ENCODE results near the gene JAKMIP3.

Gene JAKMIP3

GRCh38 chr10:132096863-132097478 is 31.2 kb downstream of the JAKMIP3 start:
- no peak for DNase-seq
- H3K36me3 ChIP-seq (ENCODE audit: control insufficient read depth, insufficient read depth, low read length), result no peaks in the 10 kb centered on the region
- H3K27me3 ChIP-seq (replicated peaks; ENCODE audit: control insufficient read depth, insufficient read depth, low read length, poor library complexity, severe bottlenecking), result no peaks in the 10 kb centered on the region
- no peaks in the 10 kb centered on the region for H3K9me3 ChIP-seq (ENCODE audit: control insufficient read depth, low read length)
- no peaks in the 10 kb centered on the region for H3K4me1 ChIP-seq (ENCODE audit: control insufficient read depth, insufficient read depth, low read length, poor library complexity, severe bottlenecking)
- H3K27ac ChIP-seq (ENCODE audit: insufficient read depth, low read length, poor library complexity, severe bottlenecking), result no peak overlapping the region
- no peak overlapping the region for H3K4me3 ChIP-seq (ENCODE audit: insufficient read depth, low read depth, low read length, poor library complexity, severe bottlenecking)

GRCh38 chr10:132097609-132098377 is 32.0 kb downstream of the JAKMIP3 start:
- Histone ChIP-seq H3K36me3 (ENCODE audit: control insufficient read depth, insufficient read depth, low read length) (no peaks in the 10 kb centered on the region), H3K4me1 (ENCODE audit: control insufficient read depth, insufficient read depth, low read length, poor library complexity, severe bottlenecking) (no peaks in the 10 kb centered on the region), H3K27ac (ENCODE audit: insufficient read depth, low read length, poor library complexity, severe bottlenecking) (no peak overlapping the region), H3K27me3 (replicated peaks; ENCODE audit: control insufficient read depth, insufficient read depth, low read length, poor library complexity, severe bottlenecking) (no peaks in the 10 kb centered on the region), H3K4me3 (ENCODE audit: insufficient read depth, low read depth, low read length, poor library complexity, severe bottlenecking) (no peak overlapping the region), H3K9me3 (ENCODE audit: control insufficient read depth, low read length) (no peaks in the 10 kb centered on the region)
- DNase-seq, result no peak

- no peak overlapping the region for H3K4me3 ChIP-seq (ENCODE audit: insufficient read depth, low read depth, low read length, poor library complexity, severe bottlenecking)
- no peaks in the 10 kb centered on the region for H3K4me1 ChIP-seq (ENCODE audit: control insufficient read depth, insufficient read depth, low read length, poor library complexity, severe bottlenecking)
- no peak overlapping the region for H3K27ac ChIP-seq (ENCODE audit: insufficient read depth, low read length, poor library complexity, severe bottlenecking)
- no peaks in the 10 kb centered on the region for H3K36me3 ChIP-seq (ENCODE audit: control insufficient read depth, insufficient read depth, low read length)
- DNase-seq, result no peak
- H3K9me3 ChIP-seq (ENCODE audit: control insufficient read depth, low read length), result no peaks in the 10 kb centered on the region
- no peaks in the 10 kb centered on the region for H3K27me3 ChIP-seq (replicated peaks; ENCODE audit: control insufficient read depth, insufficient read depth, low read length, poor library complexity, severe bottlenecking)
Measured at GRCh38 chr10:132098539-132099388, 33.0 kb downstream of the JAKMIP3 start.

- Histone ChIP-seq H3K4me1 (ENCODE audit: control insufficient read depth, insufficient read depth, low read length, poor library complexity, severe bottlenecking) (no peaks in the 10 kb centered on the region), H3K27me3 (replicated peaks; ENCODE audit: control insufficient read depth, insufficient read depth, low read length, poor library complexity, severe bottlenecking) (no peaks in the 10 kb centered on the region), H3K4me3 (ENCODE audit: insufficient read depth, low read depth, low read length, poor library complexity, severe bottlenecking) (no peak overlapping the region), H3K36me3 (ENCODE audit: control insufficient read depth, insufficient read depth, low read length) (no peaks in the 10 kb centered on the region), H3K27ac (ENCODE audit: insufficient read depth, low read length, poor library complexity, severe bottlenecking) (no peak overlapping the region), H3K9me3 (ENCODE audit: control insufficient read depth, low read length) (no peaks in the 10 kb centered on the region)
- no peak for DNase-seq
Measured at GRCh38 chr10:132099389-132100090, 33.8 kb downstream of the JAKMIP3 start.

- H3K4me1 ChIP-seq (ENCODE audit: control insufficient read depth, insufficient read depth, low read length, poor library complexity, severe bottlenecking), result no peaks in the 10 kb centered on the region
- H3K27me3 ChIP-seq (replicated peaks; ENCODE audit: control insufficient read depth, insufficient read depth, low read length, poor library complexity, severe bottlenecking), result no peaks in the 10 kb centered on the region
- H3K9me3 ChIP-seq (ENCODE audit: control insufficient read depth, low read length), result no peaks in the 10 kb centered on the region
- no peak for DNase-seq
- H3K4me3 ChIP-seq (ENCODE audit: insufficient read depth, low read depth, low read length, poor library complexity, severe bottlenecking), result no peak overlapping the region
- no peak overlapping the region for H3K27ac ChIP-seq (ENCODE audit: insufficient read depth, low read length, poor library complexity, severe bottlenecking)
- no peaks in the 10 kb centered on the region for H3K36me3 ChIP-seq (ENCODE audit: control insufficient read depth, insufficient read depth, low read length)
Measured at GRCh38 chr10:132100091-132100481, 34.3 kb downstream of the JAKMIP3 start.

- H3K4me1 ChIP-seq (ENCODE audit: control insufficient read depth, insufficient read depth, low read length, poor library complexity, severe bottlenecking), result no peaks in the 10 kb centered on the region
- DNase-seq, result no peak
- H3K36me3 ChIP-seq (ENCODE audit: control insufficient read depth, insufficient read depth, low read length), result no peaks in the 10 kb centered on the region
- no peaks in the 10 kb centered on the region for H3K9me3 ChIP-seq (ENCODE audit: control insufficient read depth, low read length)
- H3K27ac ChIP-seq (ENCODE audit: insufficient read depth, low read length, poor library complexity, severe bottlenecking), result no peak overlapping the region
- no peaks in the 10 kb centered on the region for H3K27me3 ChIP-seq (replicated peaks; ENCODE audit: control insufficient read depth, insufficient read depth, low read length, poor library complexity, severe bottlenecking)
- H3K4me3 ChIP-seq (ENCODE audit: insufficient read depth, low read depth, low read length, poor library complexity, severe bottlenecking), result no peak overlapping the region
Measured at GRCh38 chr10:132100556-132101349, 35.0 kb downstream of the JAKMIP3 start.

- DNase-seq, result no peak
- H3K36me3 ChIP-seq (ENCODE audit: control insufficient read depth, insufficient read depth, low read length), result no peaks in the 10 kb centered on the region
- H3K27ac ChIP-seq (ENCODE audit: insufficient read depth, low read length, poor library complexity, severe bottlenecking), result no peak overlapping the region
- no peak overlapping the region for H3K4me3 ChIP-seq (ENCODE audit: insufficient read depth, low read depth, low read length, poor library complexity, severe bottlenecking)
- no peaks in the 10 kb centered on the region for H3K27me3 ChIP-seq (replicated peaks; ENCODE audit: control insufficient read depth, insufficient read depth, low read length, poor library complexity, severe bottlenecking)
- no peaks in the 10 kb centered on the region for H3K9me3 ChIP-seq (ENCODE audit: control insufficient read depth, low read length)
- no peaks in the 10 kb centered on the region for H3K4me1 ChIP-seq (ENCODE audit: control insufficient read depth, insufficient read depth, low read length, poor library complexity, severe bottlenecking)
Measured at GRCh38 chr10:132101529-132101928, 35.8 kb downstream of the JAKMIP3 start.

- H3K27me3 ChIP-seq (replicated peaks; ENCODE audit: control insufficient read depth, insufficient read depth, low read length, poor library complexity, severe bottlenecking), result no peaks in the 10 kb centered on the region
- no peak overlapping the region for H3K27ac ChIP-seq (ENCODE audit: insufficient read depth, low read length, poor library complexity, severe bottlenecking)
- H3K9me3 ChIP-seq (ENCODE audit: control insufficient read depth, low read length), result no peaks in the 10 kb centered on the region
- no peaks in the 10 kb centered on the region for H3K4me1 ChIP-seq (ENCODE audit: control insufficient read depth, insufficient read depth, low read length, poor library complexity, severe bottlenecking)
- no peaks in the 10 kb centered on the region for H3K36me3 ChIP-seq (ENCODE audit: control insufficient read depth, insufficient read depth, low read length)
- no peak overlapping the region for H3K4me3 ChIP-seq (ENCODE audit: insufficient read depth, low read depth, low read length, poor library complexity, severe bottlenecking)
- DNase-seq, result no peak
Measured at GRCh38 chr10:132102071-132102716, 36.4 kb downstream of the JAKMIP3 start.

- Histone ChIP-seq H3K9me3 (ENCODE audit: control insufficient read depth, low read length) (no peaks in the 10 kb centered on the region), H3K4me3 (ENCODE audit: insufficient read depth, low read depth, low read length, poor library complexity, severe bottlenecking) (no peak overlapping the region), H3K4me1 (ENCODE audit: control insufficient read depth, insufficient read depth, low read length, poor library complexity, severe bottlenecking) (no peaks in the 10 kb centered on the region), H3K27me3 (replicated peaks; ENCODE audit: control insufficient read depth, insufficient read depth, low read length, poor library complexity, severe bottlenecking) (no peaks in the 10 kb centered on the region), H3K27ac (ENCODE audit: insufficient read depth, low read length, poor library complexity, severe bottlenecking) (no peak overlapping the region), H3K36me3 (ENCODE audit: control insufficient read depth, insufficient read depth, low read length) (no peaks in the 10 kb centered on the region)
- no peak for DNase-seq
Measured at GRCh38 chr10:132102717-132103110, 37.0 kb downstream of the JAKMIP3 start.
